D721Med (cell line): ENCODE data around the gene RTTN.
"Not testable (repeated sequence)": the region's sequence is repeated elsewhere in the genome, so short reads cannot be mapped to it uniquely, and the experiment has no call there.

Source experiments
- DNase-seq: peaks from one replicate; pipeline ENCODE4 v3.0.0; 2011; ENCODE audit warnings: low spot score; ENCODE audit not compliant: insufficient read length
- FAIRE-seq: peaks from 2 replicates; lab custom pipeline; 2011; peaks lifted over from hg19 to GRCh38; lab: Jason Lieb, UNC
- CTCF ChIP-seq: IDR thresholded peaks from 2 replicates; pipeline ENCODE4 v1.5.1; 2012; ENCODE audit warnings: mild to moderate bottlenecking, control low read depth; ENCODE audit not compliant: insufficient read depth; ENCODE audit errors: missing control alignments

The RTTN gene

GRCh38 chr18:69978732-69979715 is 226.5 kb downstream of the RTTN start:
- FAIRE-seq: peak; percentile 92
- no peak for TF ChIP-seq CTCF
- DNase-seq: no peak

- FAIRE-seq, DNase-seq: not testable (repeated sequence)
These were observed 230.2 kb downstream of the RTTN start for GRCh38 chr18:69975294-69975693.

DNA sequence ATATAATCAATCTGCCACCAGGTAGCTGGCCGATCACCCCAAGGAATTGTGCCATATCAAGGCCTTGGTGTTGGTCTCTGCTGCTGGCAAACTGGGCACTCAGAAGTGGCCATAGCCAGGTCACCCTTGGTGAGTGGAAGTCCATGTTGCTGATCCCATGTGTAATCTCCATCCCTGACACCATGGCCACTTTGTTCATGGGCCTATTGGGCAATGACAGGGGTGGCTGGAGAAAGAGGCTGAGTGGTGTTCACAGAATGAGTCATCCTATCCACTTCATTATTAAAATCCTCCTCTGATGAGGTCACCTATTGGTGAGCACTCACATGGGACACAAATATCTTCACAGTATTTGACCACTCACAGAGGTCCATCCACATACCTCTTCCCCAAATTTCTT is 231.1 kb downstream of the RTTN start:
- DNase-seq (no peak), FAIRE-seq (no peak)

GRCh38 chr18:69969491-69969890 is 236.0 kb downstream of the RTTN start:
- FAIRE-seq (no peak), DNase-seq (no peak)
- no peak for TF ChIP-seq CTCF

More for the DNA sequence above, 231.1 kb downstream of the RTTN start:
- no peak for TF ChIP-seq CTCF

- DNase-seq (no peak), FAIRE-seq (peak; percentile 66)
These were observed 237.4 kb downstream of the RTTN start for GRCh38 chr18:69968039-69968438.

GRCh38 chr18:69963196-69963595 is 242.3 kb downstream of the RTTN start:
- no peak for TF ChIP-seq CTCF
- FAIRE-seq (peak; percentile 96), DNase-seq (no peak)

More at GRCh38 chr18:69968039-69968438, 237.4 kb downstream of the RTTN start:
- no peak for TF ChIP-seq CTCF

- FAIRE-seq: no peak
- no peak for DNase-seq
- TF ChIP-seq CTCF: no peak
These were observed 243.8 kb downstream of the RTTN start for GRCh38 chr18:69961718-69962117.
